Measurements from ENCODE around the gene CIC.

DNA sequence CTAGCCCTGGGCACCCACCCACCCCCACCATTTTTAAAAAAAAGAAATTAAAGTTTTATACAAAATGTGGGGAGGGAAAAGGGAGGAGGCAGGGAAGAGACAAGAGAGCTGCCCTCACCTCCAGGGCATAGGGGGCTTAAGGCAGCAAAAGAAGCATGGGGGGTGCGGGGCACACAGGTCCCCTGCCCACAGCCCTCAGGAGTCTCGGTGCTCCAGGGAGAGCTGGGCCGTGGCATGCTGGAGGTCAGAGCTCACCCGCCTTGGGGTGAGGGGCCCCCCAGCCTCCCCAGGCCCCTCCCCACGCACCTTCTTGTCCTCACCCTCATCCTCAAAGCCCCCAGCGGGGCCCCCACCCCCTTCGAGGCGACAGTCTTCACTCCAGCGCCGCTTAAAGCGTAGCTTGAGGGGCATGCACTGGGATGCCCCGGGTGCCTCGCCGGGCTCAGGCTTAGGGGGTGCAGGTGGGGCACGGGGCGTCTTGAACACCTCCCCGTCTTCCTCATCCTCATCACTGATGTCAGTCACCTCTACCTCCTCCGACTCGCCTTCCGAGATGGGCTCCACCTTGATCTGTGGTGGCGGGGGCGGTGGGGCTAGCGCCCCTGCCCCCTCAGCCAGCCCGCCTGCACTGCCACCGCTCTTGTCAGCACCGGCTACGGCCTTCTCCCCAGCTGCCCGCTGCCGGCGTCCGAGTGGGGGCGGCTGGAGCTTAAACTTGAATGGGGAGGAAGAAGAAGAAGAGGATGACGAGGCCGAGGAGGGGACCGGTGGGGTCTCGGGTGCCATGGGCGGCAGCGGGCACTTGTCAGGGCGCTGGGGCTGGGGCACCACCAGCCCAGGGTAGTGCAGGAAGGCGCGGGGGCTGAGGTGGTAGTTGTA, 20.5 kb upstream of the CIC start:
- TF ChIP-seq, protein P1, sequence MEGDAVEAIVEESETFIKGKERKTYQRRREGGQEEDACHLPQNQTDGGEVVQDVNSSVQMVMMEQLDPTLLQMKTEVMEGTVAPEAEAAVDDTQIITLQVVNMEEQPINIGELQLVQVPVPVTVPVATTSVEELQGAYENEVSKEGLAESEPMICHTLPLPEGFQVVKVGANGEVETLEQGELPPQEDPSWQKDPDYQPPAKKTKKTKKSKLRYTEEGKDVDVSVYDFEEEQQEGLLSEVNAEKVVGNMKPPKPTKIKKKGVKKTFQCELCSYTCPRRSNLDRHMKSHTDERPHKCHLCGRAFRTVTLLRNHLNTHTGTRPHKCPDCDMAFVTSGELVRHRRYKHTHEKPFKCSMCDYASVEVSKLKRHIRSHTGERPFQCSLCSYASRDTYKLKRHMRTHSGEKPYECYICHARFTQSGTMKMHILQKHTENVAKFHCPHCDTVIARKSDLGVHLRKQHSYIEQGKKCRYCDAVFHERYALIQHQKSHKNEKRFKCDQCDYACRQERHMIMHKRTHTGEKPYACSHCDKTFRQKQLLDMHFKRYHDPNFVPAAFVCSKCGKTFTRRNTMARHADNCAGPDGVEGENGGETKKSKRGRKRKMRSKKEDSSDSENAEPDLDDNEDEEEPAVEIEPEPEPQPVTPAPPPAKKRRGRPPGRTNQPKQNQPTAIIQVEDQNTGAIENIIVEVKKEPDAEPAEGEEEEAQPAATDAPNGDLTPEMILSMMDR (optimal IDR thresholded peaks at IDR 0.05 in 1 of 3, IDR thresholded peaks at IDR 0.05 in 1 of 3, conservative IDR thresholded peaks at IDR 0.05 in 1 of 3; ENCODE audit: extremely low read depth in 1 of 3, insufficient read depth in 2 of 3, low read length in 3 of 3): no peak
- TF ChIP-seq EZH2 (IDR thresholded peaks at IDR 0.05; ENCODE audit: low read length): no peak
